HG03025 (cell line): Measurements from ENCODE around the gene BABAM2.

Experiments used
- ATAC-seq: cut with Tn5 transposase; IDR thresholded peaks from one replicate; pipeline ENCODE4 v1.9.1; 2021; ENCODE audit warnings: mild to moderate bottlenecking, moderate library complexity; ENCODE audit not compliant: unreplicated experiment, low FRiP score

BABAM2 gene

DNA sequence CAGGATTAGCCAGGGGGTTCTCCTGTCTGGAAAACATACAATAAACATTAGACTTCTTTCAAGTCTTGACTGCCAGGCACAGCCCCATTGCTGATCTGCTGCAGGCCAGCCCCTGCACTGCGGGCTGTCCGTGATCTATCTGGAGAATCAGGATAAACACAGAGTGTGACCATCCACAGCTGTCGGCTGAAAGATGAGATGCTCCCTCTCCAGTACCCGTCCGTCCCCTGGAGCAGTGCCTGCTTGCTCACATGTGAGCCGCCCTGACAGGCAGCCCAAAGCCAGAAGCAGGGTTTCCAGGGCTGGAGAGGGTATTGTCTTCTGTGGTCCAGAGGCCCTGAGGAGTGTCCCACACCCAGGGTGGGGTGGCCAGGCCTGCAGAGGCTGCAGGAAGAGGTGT lies 456.1 kb downstream of the BABAM2 start:
- ATAC-seq, result no peak

DNA sequence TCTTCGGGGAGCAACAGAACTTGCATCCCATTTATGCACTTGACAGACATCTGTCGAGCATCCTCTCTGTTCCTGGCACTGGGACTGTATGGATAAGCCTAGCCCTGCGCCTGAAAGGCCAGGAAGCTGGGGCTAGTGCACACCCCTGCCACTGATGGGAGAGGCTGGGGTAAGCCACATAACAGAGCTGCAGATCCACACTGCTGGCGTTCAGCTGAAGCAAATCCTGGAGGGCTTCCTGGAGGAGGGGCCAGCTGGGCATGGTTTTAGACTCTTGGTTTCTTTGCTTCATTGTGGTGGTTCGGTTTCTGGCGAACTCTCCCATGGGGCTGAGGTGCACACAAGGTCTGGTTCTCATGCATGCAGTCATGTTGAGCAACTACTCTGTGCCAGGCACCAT lies 456.7 kb downstream of the BABAM2 start:
- no peak for ATAC-seq

DNA sequence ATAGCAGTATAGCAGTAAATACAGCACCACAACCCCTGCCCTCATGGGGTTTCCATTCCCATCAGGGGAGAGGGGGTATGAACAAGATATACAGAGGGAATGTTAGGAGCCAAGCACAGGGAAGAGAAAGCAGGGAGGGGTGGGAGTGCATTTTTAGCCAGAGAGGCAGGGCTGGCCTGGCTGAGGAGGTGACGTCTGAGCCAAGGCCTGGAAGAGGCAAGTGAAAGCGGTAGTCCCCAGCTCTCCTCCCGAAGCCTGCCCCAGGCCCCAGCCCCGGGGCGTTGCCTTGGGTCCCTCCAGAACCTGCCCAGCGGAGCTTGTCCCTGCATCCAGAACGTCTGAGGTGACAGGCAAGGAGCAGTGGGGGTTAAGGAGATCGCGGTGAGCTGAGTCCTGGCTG lies 457.1 kb downstream of the BABAM2 start:
- ATAC-seq, result no peak

DNA sequence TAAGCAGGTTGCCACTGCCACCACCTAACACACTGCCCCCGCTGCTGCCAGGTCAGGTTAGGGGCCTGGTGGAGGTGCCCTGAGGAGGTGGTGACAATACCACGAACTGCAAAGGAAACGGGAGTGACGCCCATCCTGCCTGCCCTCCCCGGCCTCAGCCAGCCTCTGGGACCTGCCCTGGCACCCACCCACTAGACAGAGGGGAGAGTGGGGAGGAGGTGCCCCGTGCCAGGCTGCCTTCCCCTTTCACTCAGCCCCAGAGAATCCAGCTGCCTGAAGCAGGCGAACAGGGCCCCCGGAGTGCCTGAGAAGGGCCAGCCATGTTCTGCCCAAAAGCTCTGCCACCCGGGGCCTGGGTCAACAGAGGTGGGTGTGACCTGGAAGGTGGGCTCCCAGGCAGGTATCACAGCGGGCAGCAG lies 457.6 kb downstream of the BABAM2 start:
- ATAC-seq, result no peak

DNA sequence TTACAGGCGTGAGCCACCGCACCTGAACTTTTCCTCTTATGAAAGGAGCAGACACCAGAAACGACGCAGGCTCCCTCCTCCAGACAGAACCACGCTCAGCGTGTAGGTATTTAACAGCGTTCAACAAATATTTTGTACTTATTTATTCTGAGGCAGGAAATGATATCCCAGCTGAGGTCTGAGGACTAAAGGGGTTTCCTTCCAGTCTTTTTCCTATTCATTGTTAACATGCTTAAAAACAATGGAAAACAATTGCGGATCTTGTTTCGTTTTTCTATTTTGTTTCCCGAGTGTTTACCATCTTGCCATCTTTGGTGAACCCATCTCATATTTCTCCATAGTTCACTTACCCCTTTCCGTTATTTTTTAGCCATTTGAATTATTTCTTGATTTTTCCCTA lies 458.4 kb downstream of the BABAM2 start:
- ATAC-seq, result no peak

DNA sequence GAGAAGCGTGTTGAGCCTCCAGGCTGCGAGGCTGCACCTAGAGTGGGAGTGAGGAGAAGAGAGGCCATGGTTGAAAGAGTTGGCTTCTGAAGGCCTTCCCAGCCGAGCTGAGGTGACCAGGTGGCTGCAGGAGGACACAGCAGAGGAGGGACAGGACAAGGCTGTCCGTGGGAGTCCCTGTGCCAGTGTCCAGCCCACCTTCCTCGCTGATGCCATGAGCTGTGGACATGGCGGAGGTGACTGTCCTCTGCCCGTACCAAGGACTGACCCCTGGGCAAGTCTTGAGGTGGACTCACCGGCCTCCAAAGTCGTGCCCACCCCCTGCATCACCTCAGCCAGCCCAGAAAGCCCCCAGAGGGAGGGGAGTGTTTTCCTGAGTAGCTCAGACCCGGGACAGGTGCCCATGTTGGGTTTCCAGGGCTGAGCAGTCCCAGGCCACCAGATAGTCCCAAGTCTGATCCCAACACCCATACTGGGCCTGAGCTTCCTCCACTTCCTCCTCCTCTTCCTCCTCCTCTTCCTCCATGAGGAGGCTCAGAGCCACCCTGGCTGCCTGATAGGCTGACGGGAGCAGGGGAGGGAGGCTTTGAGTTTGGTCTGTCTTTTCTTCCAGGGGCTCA lies 459.1 kb downstream of the BABAM2 start:
- ATAC-seq, result no peak

DNA sequence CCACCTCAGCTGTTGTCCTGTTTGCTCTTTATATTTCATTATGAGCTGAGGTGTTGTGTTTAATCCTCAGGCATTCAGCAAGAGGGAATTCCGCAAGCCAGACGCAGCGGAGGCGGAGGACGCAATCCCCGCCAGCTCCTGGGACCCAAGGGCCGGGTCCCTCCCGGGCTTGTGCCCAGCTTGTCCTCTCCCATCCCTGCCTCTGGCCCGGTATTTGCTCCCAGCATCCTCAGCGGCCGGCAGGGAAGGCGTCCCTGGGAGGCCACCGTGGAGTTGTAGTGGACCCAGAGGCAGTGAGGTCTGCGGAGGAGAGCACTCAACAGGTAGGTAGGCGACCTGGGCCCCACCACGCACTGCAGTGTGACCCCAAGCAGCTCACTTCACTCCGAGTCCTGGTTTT lies 459.7 kb downstream of the BABAM2 start:
- ATAC-seq, result no peak

DNA sequence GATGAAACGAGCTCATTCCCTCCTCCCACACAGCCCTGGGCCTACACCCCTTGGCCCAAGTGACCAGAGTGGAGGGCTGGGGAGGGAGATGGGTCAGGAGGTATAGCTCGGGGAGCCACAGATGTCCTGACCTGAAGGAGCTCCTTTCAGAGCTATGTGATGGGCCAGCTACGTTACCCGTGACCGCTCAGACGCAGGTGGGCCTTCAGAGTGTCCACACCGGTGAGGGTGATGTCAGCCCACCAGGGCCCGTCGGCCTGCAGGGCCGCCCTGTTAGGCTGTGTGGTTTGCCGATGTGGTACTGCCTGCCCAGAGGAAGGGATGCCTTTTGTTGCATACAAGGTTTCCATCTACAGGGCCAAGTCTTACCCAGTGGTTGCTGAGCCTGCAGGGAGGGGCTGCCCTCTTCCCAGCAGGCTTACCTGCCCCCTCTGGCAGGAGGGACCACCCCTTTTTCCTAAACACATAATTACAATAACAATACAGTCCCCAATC lies 460.3 kb downstream of the BABAM2 start:
- no peak for ATAC-seq

DNA sequence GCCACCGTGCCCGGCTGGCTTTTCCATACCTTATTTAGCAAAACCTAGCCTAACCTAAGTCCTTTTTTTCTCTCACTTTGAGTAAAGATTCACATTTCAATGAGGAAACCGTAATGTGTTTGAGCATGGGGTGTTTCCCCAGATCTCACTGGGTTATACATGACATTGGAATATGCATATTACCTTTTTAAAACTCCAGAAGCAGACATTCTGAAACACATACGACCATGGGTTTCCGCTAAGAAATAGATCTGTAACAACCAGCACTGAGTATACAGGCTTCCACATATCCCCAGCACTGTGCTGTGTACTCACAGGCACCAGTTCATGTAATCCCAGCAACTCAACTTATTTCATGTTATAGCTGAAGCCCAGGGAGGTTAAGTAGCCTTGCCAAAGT lies 461.1 kb downstream of the BABAM2 start:
- ATAC-seq, result no peak

DNA sequence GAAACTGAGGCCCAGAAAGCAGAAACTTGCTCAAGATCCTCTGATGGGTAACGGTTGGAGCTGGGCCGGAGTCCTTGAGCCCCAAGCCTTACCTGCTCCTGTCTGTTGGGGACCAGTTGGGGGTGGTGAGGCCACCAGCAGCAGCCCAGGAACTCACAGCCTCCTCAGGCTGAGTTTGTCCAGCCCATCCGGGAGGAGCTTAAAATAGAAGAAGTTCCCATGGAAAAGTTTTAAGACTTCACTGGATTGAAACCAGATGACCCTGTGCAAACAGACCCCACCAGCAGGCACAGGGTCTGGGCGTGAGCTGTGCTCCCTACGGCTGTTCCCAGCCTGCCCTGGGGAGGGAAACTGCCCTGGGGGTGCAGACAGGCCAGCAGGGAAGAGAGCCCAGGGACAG lies 461.6 kb downstream of the BABAM2 start:
- no peak for ATAC-seq

DNA sequence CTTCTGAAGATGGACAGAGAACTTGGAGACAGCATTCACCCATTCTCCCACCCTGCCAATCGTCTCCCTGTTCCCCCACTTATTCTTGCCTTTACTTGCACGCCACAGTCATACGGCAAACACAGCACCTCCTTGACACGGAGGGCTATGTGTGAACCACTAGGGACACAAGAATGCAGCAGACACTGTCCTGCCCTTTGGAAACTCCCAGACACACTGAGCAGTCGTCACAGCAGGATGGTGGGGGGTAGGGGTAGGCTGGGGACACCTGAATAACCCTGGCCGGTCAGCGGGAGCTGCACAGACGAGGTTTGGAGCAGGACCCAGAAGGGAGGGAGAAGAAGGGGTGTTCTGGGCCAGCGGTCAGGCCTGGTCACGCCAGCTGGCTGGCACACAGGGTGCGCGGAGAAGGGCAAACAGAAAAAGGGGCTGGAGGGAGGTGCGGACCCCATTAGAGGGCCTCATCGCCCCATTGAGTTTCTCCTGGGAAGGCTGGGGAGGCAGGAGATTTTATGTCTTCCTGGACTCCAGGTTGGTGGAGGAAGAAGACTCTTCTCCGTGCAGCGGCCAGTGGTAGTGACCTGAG lies 462.2 kb downstream of the BABAM2 start:
- no peak for ATAC-seq

DNA sequence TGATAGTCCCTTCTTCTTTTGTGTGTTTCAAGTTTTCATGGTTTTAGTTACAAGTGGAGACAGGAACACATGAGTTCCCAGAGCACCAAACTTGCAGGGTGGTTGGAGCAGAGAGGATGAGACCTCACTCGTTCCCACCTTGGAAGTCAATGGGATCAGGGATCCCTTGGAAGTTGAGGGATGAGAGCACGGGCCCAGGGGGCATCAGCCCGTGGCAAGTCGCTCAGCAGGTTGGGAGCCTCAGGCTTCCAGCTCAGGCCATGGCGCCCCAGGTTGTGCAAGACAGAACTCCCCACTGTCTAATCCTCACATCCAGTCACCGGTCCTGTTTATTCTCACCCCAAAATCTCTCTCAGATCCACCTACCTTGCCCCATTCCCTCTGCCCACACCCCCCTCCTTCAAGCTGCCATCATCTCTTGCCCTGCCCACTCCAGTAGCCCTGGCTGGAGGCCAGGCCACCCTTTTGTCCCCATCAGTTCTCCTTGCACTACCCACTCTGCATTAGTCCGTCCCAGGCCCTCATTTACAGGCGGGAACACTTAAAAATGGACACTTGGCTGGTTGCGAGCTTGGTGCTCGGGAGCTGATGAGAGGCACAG lies 464.5 kb downstream of the BABAM2 start:
- no peak for ATAC-seq

DNA sequence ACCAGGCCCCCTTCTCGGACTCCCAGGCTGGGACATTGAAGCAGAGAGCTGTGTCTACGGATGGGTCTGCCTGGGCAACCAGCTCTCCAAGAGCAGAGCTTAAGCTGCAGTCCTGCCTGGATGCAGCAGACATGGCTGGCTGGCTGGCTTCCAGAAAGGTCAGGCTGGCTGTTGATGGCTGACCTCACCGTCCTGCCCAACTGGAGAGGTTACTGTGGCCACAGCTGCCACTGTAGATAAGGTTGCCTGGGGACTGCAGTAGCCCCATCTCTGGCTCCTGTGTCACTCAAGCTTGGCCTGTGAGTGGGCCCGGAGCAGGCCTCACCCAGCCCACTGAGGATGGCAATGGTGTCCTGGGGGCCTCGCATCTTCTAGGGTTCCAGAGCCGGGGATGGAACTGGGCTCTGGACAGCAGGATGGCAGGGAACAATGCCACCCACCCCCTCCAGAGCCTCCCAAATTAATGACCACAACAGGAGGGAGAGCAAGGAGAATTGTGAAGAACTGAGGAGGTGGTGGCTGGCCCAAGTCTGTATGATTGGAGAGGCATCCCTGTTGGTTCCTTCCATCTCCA lies 465.1 kb downstream of the BABAM2 start:
- ATAC-seq, result no peak

DNA sequence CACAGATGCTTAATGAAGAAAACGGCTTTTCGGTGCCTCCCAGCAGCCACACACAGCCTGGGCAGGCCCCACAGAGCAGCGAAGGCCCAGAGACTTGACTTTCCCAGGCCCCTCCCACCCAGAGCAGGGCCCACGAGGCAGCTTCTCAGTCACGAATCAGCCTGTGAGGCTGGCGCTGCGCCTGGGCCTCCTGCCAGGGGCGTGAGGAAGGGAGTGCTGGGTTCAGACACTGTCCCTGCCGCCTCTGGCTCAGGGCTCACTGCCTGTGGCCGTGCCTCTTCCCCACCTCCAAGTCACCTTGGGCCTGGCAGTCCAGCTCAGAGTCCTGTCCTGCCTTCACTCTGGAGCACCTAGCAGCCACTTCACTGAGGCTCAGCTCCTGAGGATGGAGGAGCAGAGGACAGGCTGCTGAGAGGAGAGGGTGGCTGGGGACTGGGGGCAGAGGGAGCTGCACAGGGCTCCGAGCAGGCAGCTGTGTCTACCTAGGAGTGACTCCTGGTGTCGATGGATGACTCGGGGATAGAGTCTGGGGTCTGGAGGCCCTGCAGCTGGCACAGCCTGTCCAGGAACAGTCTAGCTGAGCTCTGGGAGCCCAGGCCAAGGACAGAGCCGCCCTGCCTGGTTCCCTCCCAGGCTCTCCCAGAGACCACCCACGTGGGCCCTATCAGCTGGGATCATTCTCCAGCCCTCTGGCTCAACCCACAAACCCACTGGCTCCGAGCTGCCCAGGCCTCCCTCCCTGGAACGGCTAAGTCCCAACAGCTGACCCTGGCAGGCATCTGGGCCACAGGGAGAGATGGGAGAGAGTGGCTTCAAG lies 465.8 kb downstream of the BABAM2 start:
- ATAC-seq, result no peak

DNA sequence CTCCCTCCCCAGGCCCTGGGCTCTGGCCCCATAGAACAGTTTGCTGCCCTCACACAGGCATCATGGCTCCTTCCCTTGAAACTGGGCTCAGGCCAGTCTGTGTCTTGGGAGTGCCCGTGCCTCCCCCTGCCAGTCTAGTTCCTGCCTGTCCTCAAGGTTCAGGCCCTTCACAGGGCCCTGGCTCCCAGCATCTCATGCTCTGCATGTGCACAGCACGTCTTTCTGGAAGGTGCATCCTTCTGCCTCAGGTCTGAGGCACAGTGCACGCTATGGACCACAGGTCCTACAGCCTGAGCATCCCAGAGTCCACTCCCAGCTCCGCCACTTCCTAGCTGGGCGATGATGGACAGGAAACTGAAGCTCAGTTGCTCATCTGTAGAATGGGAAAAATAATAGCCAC lies 466.5 kb downstream of the BABAM2 start:
- ATAC-seq, result no peak

DNA sequence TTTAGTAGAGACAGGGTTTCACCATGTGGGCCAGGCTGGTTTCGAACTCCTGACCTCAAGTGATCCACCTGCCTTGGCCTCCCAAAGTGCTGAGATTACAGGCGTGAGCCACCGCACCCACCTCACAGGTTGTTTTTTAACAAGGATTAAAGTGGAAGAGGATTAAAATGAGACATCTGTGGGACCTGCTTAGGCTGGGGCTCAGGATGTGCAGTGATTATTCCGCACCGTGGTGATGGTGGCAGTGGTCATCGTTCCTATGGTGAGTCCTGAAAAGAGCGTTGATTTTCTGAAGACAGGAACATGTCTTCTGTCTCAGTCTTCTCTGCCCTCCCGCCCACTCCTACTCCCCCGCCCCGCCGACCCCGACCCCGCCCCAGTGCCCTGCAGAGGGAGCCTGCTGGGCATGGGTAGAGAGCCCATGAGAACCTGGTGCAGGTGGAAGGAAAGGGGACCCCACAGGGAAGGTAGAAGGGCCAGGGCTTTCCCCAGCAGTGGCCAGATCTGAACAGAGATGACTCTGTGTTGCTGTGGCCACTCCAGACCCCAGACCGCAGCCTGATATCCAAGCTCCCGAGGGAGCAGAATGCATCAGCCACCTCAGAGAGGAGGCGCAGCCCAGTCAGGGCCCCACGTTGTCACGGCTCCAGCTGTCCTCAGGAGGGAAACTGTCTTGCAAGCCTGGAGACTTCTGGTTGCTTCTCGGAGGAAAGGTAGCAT lies 467.6 kb downstream of the BABAM2 start:
- ATAC-seq, result no peak

DNA sequence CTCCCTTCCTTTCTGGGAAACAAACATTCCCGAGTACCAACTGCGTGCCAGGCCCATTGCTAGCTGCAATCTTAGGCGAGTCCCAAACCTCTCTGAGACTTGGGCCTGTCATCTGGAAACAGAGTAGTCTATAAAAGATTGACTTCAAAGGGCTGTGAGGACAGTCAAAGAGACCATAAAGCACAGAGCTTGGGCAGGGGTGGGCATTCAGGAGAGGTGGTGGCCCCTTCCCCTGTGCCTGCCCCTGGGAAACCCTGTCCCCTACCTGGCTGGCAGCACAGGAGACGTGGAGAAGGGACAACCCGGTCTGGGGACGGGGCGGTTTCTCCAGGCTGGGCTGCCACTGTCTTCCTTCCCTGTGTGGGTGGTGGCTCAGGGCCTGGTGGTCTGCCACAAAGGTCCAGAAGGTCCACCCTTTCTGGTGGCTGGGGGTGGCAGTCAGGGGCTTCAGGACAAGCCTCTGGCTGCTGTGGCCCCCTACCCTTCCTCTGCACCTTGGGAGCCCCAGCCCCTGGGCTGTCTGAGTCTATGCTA lies 468.2 kb downstream of the BABAM2 start:
- no peak for ATAC-seq

DNA sequence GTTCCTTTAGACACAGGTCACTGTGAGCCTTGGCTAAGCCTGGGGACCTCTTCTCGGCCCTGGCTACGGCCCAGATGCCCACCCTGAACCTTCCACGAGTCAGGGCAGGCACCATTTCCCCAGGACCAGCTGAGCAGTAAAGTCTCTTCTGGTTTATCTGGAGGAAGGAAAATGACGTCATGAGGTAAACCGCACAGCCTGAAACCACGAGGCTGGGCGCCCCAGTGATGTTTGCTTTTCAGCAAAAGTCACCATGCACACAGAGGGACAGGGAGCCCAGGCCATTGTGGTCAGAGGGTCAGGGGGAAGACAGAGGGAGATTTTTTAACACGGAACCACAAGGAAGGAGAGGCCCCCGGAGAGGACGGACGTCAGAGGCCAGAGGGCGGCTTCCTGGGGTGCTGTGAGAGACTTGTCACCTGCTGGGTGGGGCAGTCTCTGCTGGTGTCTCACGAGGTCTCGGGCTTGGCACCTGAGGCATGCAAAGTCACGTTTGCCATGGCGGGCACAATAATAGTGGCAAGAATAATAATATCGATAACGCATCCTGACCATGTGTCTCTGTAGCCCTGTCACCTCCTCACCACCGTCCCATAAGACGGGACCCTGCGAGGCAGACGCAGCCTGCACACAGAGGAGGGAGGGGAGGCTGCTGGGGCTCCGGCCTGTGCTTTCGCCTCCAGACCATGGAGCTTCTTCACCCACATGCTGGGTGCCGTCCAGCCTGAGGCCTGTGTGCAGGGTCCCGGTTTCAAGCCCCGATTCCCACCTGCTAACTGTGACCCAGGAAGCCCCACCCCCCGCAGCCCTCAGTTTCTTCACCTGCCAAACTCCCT lies 468.9 kb downstream of the BABAM2 start:
- ATAC-seq, result peak; percentile 54

DNA sequence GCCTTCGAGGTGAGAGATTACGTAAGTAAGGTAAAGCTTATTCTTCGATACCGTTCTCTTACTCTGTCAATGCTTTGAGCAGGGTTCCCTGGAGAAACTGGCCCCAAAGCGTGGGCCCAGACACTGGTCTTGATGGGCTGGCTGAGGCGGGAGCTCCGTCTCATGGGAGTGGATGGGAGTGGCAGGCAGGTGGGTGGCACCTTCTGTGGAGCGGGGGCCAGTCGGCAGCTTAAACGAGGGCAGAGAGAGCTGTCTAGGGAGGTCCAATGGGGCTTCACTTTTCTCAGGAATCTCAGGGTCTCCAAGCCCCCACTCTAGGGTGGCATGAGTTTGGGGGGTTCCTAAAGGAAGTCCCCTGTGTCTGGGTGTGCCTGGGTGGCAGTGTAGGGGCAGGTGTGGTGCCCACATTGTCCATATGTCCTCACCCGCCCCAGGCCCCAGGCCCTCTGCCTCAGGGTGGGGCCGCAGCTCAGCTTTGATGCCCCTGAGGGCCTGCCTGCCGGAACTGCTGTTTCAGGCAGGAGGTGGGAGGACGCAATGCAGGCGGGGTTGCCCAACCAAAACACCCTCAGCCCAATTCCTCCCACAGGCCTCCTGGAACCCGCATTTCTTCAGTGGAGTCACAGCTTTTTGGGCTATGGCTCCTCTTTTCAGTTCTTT lies 469.7 kb downstream of the BABAM2 start:
- ATAC-seq, result no peak
